Esophagus muscularis mucosa (tissue), 4 donors: ENCODE results near the gene GABRB2. TPM values are rescaled to one million over a fixed set of nuclear protein-coding genes. Genes with fewer than 3 reads are reported as not detected.

Experiments
- DNase-seq: peaks from one replicate; pipeline ENCODE4 v3.0.0-alpha.2; 2017; ENCODE audit errors: extremely low spot score
- H3K27ac ChIP-seq, 4 donors: fragments of 200-600 bp; sonication (generic); replicated peaks in 1 of 4; 1 replicate in 3 of 4; 2 replicates in 1 of 4; pipeline ENCODE4 v1.5.1; 2016 to 2019; ENCODE audit warnings: mild to moderate bottlenecking in 1 of 4
- H3K27me3 ChIP-seq, 4 donors: fragments of 200-600 bp; sonication (generic); one replicate each; pipeline versions ENCODE4 v1.5.1 to v1.6.0; 2016 to 2019
- H3K36me3 ChIP-seq, 4 donors: fragments of 200-600 bp; sonication (generic); one replicate each; pipeline ENCODE4 v1.5.1; 2016 to 2019
- H3K4me1 ChIP-seq, 4 donors: fragments of 200-600 bp; sonication (generic); one replicate each; pipeline ENCODE4 v1.5.1; 2016 to 2019
- H3K4me3 ChIP-seq, 4 donors: fragments of 200-600 bp; sonication (generic); 1 replicate in 2 of 4; 2 replicates in 2 of 4; pipeline ENCODE4 v1.5.1; 2016 to 2019; ENCODE audit warnings: mild to moderate bottlenecking in 4 of 4, moderate library complexity in 1 of 4
- H3K9me3 ChIP-seq, 4 donors: fragments of 200-600 bp; sonication (generic); 1 replicate in 3 of 4; 2 replicates in 1 of 4; pipeline ENCODE4 v1.5.1; 2016 to 2019
- CTCF ChIP-seq, 3 experiments: fragments of 200-600 bp in 2 of 3; fragments of 450-650 bp in 1 of 3; sonication (generic) in 2 of 3; IDR thresholded peaks; one replicate each; pipeline ENCODE4 v1.5.1; 2017 to 2019; ENCODE audit warnings: antibody characterized with exemption in 3 of 3, mild to moderate bottlenecking in 2 of 3, moderate library complexity in 1 of 3
- EP300 ChIP-seq: sonication (generic); formaldehyde crosslinking; IDR thresholded peaks from one replicate; pipeline ENCODE4 v1.6.1; 2017; ENCODE audit warnings: antibody characterized with exemption
- POLR2A ChIP-seq: fragments of 450-650 bp; IDR thresholded peaks from one replicate; pipeline ENCODE4 v1.6.1; 2017; ENCODE audit warnings: antibody characterized with exemption, moderate library complexity, mild to moderate bottlenecking, low read depth
- POLR2AphosphoS5 ChIP-seq, 2 donors: sonication (generic); formaldehyde crosslinking; IDR thresholded peaks; one replicate each; pipeline ENCODE4 v1.6.1; 2017; ENCODE audit warnings: antibody characterized with exemption in 2 of 2
- WGBS: methylation state at CpG from one replicate; pipeline ENCODE4 v1.1.5; 2018; 5-methylcytosine and 5-hydroxymethylcytosine counted together
- intact Hi-C: fragments of 100-400 bp; cut with DNase I; formaldehyde crosslinking; loops from one replicate; pipeline ENCODE4 v1.15.1; 2023
- total RNA-seq, 4 donors: library from RNA; depleted of rRNA; stranded (reverse); fragments of >200 nt; gene quantifications; one replicate each; pipeline versions ENCODE4 v1.1.0 to v1.2.1, GENCODE V29; 2016

The GABRB2 gene
- total RNA-seq, 4 donors from 2014 or later, result 0.92 to 1.7 (median 1.2) TPM

GRCh38 chr5:161283296-161283695, 263.2 kb downstream of the GABRB2 start:
- no peak for DNase-seq
- intact Hi-C loops, result no loop called here
- WGBS, result 13% methylated on average over 1 of the region's 1 CpG
- TF ChIP-seq POLR2A (no peak), CTCF (IDR thresholded peaks at IDR 0.05) (no peak), EP300 (no peak), POLR2AphosphoS5 (IDR thresholded peaks at IDR 0.05) (no peak)
- Histone ChIP-seq H3K4me3 (no peak overlapping the region), H3K27ac (no peak overlapping the region), H3K9me3 (no peaks in the 10 kb centered on the region), H3K36me3 (no peaks in the 10 kb centered on the region), H3K4me1 (peaks cover 0 to 9% (median 8%) of the 10 kb centered on the region in 4 donors), H3K27me3 (no peaks in the 10 kb centered on the region)

GRCh38 chr5:161278739-161279660, 267.5 kb downstream of the GABRB2 start:
- H3K36me3 ChIP-seq, result no peaks in the 10 kb centered on the region
- TF ChIP-seq CTCF (IDR thresholded peaks at IDR 0.05) (no peak), EP300 (no peak), POLR2A (no peak), POLR2AphosphoS5 (IDR thresholded peaks at IDR 0.05) (no peak)
- peaks cover 0 to 9% (median 8%) of the 10 kb centered on the region in 4 donors for H3K4me1 ChIP-seq
- intact Hi-C loops, result no loop called here
- no peak for DNase-seq
- H3K9me3 ChIP-seq, result no peaks in the 10 kb centered on the region
- H3K27ac ChIP-seq, result no peak overlapping the region
- 88% methylated on average over 4 of the region's 4 CpGs for WGBS
- H3K4me3 ChIP-seq, result no peak overlapping the region
- no peaks in the 10 kb centered on the region for H3K27me3 ChIP-seq

- no peak overlapping the region for H3K27ac ChIP-seq
- no peaks in the 10 kb centered on the region for H3K27me3 ChIP-seq
- no peaks in the 10 kb centered on the region for H3K4me1 ChIP-seq
- DNase-seq, result no peak
- intact Hi-C loops, result no loop called here
- H3K36me3 ChIP-seq, result no peaks in the 10 kb centered on the region
- no peaks in the 10 kb centered on the region for H3K9me3 ChIP-seq
- WGBS, result 73% methylated on average over 1 of the region's 1 CpG
- TF ChIP-seq EP300 (no peak), POLR2A (no peak), CTCF (IDR thresholded peaks at IDR 0.05) (no peak), POLR2AphosphoS5 (IDR thresholded peaks at IDR 0.05) (no peak)
- no peak overlapping the region for H3K4me3 ChIP-seq
These were observed 269.5 kb downstream of the GABRB2 start for GRCh38 chr5:161277011-161277410.

- Histone ChIP-seq H3K4me3 (no peak overlapping the region), H3K27ac (no peak overlapping the region), H3K4me1 (no peaks in the 10 kb centered on the region), H3K9me3 (no peaks in the 10 kb centered on the region), H3K27me3 (no peaks in the 10 kb centered on the region), H3K36me3 (no peaks in the 10 kb centered on the region)
- intact Hi-C loops, result no loop called here
- TF ChIP-seq CTCF (IDR thresholded peaks at IDR 0.05) (no peak), EP300 (no peak), POLR2A (no peak), POLR2AphosphoS5 (IDR thresholded peaks at IDR 0.05) (no peak)
- 89% methylated on average over 2 of the region's 2 CpGs for WGBS
- no peak for DNase-seq
These were observed 271.6 kb downstream of the GABRB2 start for GRCh38 chr5:161274951-161275350.
